ENCODE results near the gene LYRM9. TPM values are rescaled to one million over a fixed set of nuclear protein-coding genes. Genes with fewer than 3 reads are reported as not detected.

The LYRM9 gene
- total RNA-seq, 1 donor from 2014 or later, result 3.5 TPM

DNA sequence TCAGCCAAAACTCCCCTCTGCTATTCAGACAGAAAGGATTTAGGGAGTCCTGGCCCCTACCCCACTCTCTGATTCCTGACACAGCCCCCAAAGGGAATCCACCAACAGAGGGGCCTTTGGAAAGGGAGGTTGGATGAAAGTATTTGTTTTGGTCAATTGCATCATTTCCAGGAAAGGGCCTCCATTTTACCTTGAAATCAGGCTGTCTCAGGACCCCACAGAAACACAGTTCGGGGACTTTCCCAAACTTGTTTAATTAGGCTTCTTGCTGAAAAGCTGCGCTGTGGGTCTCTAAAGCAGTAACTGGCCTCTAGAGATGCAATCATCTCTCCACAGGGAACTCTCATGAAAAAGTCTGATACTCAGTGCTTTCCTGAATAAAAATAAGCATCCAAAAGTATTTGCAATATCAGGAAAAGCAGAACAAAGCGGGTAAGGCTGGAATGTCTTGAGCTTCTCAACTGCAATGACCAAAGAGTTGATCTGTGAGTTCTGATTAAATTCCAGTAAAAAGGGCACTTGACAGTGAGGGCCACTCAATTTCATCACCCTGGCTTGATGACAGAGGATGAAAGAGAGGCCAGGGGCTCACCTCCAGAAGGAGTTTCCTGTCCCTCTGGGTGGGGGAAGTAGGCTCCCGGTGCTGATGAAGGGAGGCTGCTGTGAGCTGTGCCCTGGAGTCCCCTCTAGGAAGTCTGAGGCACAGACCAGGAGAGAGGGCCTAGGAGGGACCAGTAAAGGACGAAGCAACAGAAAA is 36.3 kb downstream of the LYRM9 start:
- H4K20me1 ChIP-seq (ENCODE audit: insufficient read depth, low read length), result no peaks in the 10 kb centered on the region
- H3K27ac Mint-ChIP-seq (ENCODE audit: unreplicated experiment), result no peak overlapping the region
- FAIRE-seq (no peak), DNase-seq (ENCODE audit: low read depth) (no peak)
- no peaks in the 10 kb centered on the region for H3K27me3 ChIP-seq (ENCODE audit: insufficient read depth, low read length)
- H3K4me2 ChIP-seq (ENCODE audit: low read length), result no peak overlapping the region
- no peaks in the 10 kb centered on the region for H3K36me3 Mint-ChIP-seq (ENCODE audit: low read depth, unreplicated experiment)
- H3K9me3 Mint-ChIP-seq (ENCODE audit: unreplicated experiment), result peaks cover 7% of the 10 kb centered on the region
- no peak for TF ChIP-seq EZH2 (IDR thresholded peaks at IDR 0.05; ENCODE audit: insufficient read depth, low read length)
- TF ChIP-seq, protein P1, sequence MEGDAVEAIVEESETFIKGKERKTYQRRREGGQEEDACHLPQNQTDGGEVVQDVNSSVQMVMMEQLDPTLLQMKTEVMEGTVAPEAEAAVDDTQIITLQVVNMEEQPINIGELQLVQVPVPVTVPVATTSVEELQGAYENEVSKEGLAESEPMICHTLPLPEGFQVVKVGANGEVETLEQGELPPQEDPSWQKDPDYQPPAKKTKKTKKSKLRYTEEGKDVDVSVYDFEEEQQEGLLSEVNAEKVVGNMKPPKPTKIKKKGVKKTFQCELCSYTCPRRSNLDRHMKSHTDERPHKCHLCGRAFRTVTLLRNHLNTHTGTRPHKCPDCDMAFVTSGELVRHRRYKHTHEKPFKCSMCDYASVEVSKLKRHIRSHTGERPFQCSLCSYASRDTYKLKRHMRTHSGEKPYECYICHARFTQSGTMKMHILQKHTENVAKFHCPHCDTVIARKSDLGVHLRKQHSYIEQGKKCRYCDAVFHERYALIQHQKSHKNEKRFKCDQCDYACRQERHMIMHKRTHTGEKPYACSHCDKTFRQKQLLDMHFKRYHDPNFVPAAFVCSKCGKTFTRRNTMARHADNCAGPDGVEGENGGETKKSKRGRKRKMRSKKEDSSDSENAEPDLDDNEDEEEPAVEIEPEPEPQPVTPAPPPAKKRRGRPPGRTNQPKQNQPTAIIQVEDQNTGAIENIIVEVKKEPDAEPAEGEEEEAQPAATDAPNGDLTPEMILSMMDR (IDR thresholded peaks at IDR 0.05; ENCODE audit: insufficient read depth, low read depth, low read length), result no peak
- H2AFZ ChIP-seq (ENCODE audit: low read depth, low read length), result no peak overlapping the region
- no peaks in the 10 kb centered on the region for H3K9me3 ChIP-seq (ENCODE audit: insufficient read depth, low read depth, low read length)
- no peak overlapping the region for H3K9ac ChIP-seq (ENCODE audit: low read length)
- H3K79me2 ChIP-seq (ENCODE audit: insufficient read depth, low read length), result no peaks in the 10 kb centered on the region
- H3K4me3 ChIP-seq (ENCODE audit: insufficient read depth, low read depth, low read length), result no peak overlapping the region
- no peaks in the 10 kb centered on the region for H3K4me1 Mint-ChIP-seq (ENCODE audit: low read depth, unreplicated experiment)
- H3K27ac ChIP-seq (ENCODE audit: low read depth, low read length), result no peak overlapping the region
- H3K36me3 ChIP-seq (ENCODE audit: insufficient read depth, low read length), result no peaks in the 10 kb centered on the region
- no peaks in the 10 kb centered on the region for H3K4me1 ChIP-seq (ENCODE audit: insufficient read depth, low read length)
- H3K27me3 Mint-ChIP-seq (ENCODE audit: low read depth, unreplicated experiment), result peaks cover 22% of the 10 kb centered on the region
- H3K4me3 Mint-ChIP-seq (ENCODE audit: unreplicated experiment), result no peak overlapping the region

DNA sequence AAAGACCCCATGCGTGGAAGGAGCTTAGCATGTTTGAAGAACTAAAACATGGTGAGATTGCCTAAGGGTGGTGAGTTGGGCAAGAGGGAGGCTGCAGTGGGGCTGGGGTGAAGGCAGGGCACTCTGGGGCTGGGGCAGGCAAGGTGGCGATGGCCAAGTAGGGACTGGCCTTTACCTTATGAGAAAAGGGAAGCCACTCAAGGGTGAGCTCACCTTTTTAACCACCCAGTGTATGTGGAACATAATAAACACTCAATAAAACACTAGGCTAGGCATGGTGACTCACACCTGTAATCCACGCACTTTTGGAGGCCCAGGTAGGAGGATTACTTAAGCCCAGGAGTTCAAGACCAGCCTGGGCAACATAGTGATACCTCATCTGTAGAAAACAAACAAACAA is 37.7 kb downstream of the LYRM9 start:
- no peak overlapping the region for H3K4me2 ChIP-seq (ENCODE audit: low read length)
- no peaks in the 10 kb centered on the region for H4K20me1 ChIP-seq (ENCODE audit: insufficient read depth, low read length)
- H3K79me2 ChIP-seq (ENCODE audit: insufficient read depth, low read length), result no peaks in the 10 kb centered on the region
- no peak overlapping the region for H3K4me3 ChIP-seq (ENCODE audit: insufficient read depth, low read depth, low read length)
- H3K36me3 ChIP-seq (ENCODE audit: insufficient read depth, low read length), result no peaks in the 10 kb centered on the region
- H3K27me3 Mint-ChIP-seq (ENCODE audit: low read depth, unreplicated experiment), result peaks cover 21% of the 10 kb centered on the region
- peaks cover 7% of the 10 kb centered on the region for H3K9me3 Mint-ChIP-seq (ENCODE audit: unreplicated experiment)
- no peak for DNase-seq (ENCODE audit: low read depth)
- H2AFZ ChIP-seq (ENCODE audit: low read depth, low read length), result no peak overlapping the region
- H3K4me1 Mint-ChIP-seq (ENCODE audit: low read depth, unreplicated experiment), result no peaks in the 10 kb centered on the region
- H3K27ac ChIP-seq (ENCODE audit: low read depth, low read length), result no peak overlapping the region
- H3K4me1 ChIP-seq (ENCODE audit: insufficient read depth, low read length), result no peaks in the 10 kb centered on the region
- H3K4me3 Mint-ChIP-seq (ENCODE audit: unreplicated experiment), result no peak overlapping the region
- no peak overlapping the region for H3K27ac Mint-ChIP-seq (ENCODE audit: unreplicated experiment)
- no peak for FAIRE-seq
- no peak overlapping the region for H3K9ac ChIP-seq (ENCODE audit: low read length)
- no peak for TF ChIP-seq EZH2 (IDR thresholded peaks at IDR 0.05; ENCODE audit: insufficient read depth, low read length)
- TF ChIP-seq, protein P1 (IDR thresholded peaks at IDR 0.05; ENCODE audit: insufficient read depth, low read depth, low read length), result no peak
- H3K36me3 Mint-ChIP-seq (ENCODE audit: low read depth, unreplicated experiment), result no peaks in the 10 kb centered on the region
- H3K27me3 ChIP-seq (ENCODE audit: insufficient read depth, low read length), result no peaks in the 10 kb centered on the region
- H3K9me3 ChIP-seq (ENCODE audit: insufficient read depth, low read depth, low read length), result no peaks in the 10 kb centered on the region

DNA sequence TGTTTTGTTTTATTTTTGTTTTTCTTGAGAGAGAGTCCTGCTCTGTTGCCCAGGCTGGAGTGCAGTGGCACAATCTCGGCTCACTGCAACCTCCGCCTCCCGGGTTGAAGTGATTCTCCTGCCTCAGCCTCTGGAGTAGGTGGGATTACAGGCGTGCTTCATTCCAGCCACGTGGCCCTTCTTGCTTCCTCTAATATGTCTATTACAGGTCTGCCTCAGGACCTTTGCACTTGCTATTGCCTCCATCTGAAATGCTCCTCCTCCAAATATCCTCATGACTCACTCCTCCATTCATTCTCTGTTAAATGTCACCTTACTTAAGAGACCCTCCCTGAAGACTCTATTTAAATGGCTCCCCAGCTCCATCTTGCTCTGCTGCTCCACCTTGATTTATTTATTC is 39.0 kb downstream of the LYRM9 start:
- Histone ChIP-seq H3K27ac (ENCODE audit: low read depth, low read length) (no peak overlapping the region), H3K27me3 (ENCODE audit: insufficient read depth, low read length) (no peaks in the 10 kb centered on the region), H3K9me3 (ENCODE audit: insufficient read depth, low read depth, low read length) (no peaks in the 10 kb centered on the region), H3K4me1 (ENCODE audit: insufficient read depth, low read length) (no peaks in the 10 kb centered on the region), H3K4me2 (ENCODE audit: low read length) (no peak overlapping the region), H2AFZ (ENCODE audit: low read depth, low read length) (no peak overlapping the region), H4K20me1 (ENCODE audit: insufficient read depth, low read length) (no peaks in the 10 kb centered on the region), H3K79me2 (ENCODE audit: insufficient read depth, low read length) (no peaks in the 10 kb centered on the region), H3K36me3 (ENCODE audit: insufficient read depth, low read length) (no peaks in the 10 kb centered on the region), H3K9ac (ENCODE audit: low read length) (no peak overlapping the region), H3K4me3 (ENCODE audit: insufficient read depth, low read depth, low read length) (no peak overlapping the region)
- Mint-ChIP-seq H3K4me3 (ENCODE audit: unreplicated experiment) (no peak overlapping the region), H3K36me3 (ENCODE audit: low read depth, unreplicated experiment) (no peaks in the 10 kb centered on the region), H3K9me3 (ENCODE audit: unreplicated experiment) (peaks cover 4% of the 10 kb centered on the region), H3K4me1 (ENCODE audit: low read depth, unreplicated experiment) (no peaks in the 10 kb centered on the region), H3K27ac (ENCODE audit: unreplicated experiment) (no peak overlapping the region), H3K27me3 (ENCODE audit: low read depth, unreplicated experiment) (peaks cover 11% of the 10 kb centered on the region)
- DNase-seq (ENCODE audit: low read depth) (no peak), FAIRE-seq (no peak)
- TF ChIP-seq, protein P1 (IDR thresholded peaks at IDR 0.05; ENCODE audit: insufficient read depth, low read depth, low read length), result no peak
- TF ChIP-seq EZH2 (IDR thresholded peaks at IDR 0.05; ENCODE audit: insufficient read depth, low read length), result no peak
